GM10847 (cell line): Measurements from ENCODE around the gene PCBD1.

Experiments used
- POLR2A ChIP-seq: IDR thresholded peaks from 2 replicates; pipeline ENCODE4 v1.6.1; 2011; ENCODE audit not compliant: insufficient read length; ENCODE audit errors: extremely low read depth

Gene PCBD1

GRCh38 chr10:70910486-70911341 lies 22.3 kb upstream of the PCBD1 start:
- no peak for TF ChIP-seq POLR2A

- no peak for TF ChIP-seq POLR2A
Measured at GRCh38 chr10:70909326-70909935, 21.1 kb upstream of the PCBD1 start.

GRCh38 chr10:70908406-70909296 lies 20.3 kb upstream of the PCBD1 start:
- TF ChIP-seq POLR2A: no peak

- TF ChIP-seq POLR2A: no peak
Measured at GRCh38 chr10:70907637-70908405, 19.5 kb upstream of the PCBD1 start.

- no peak for TF ChIP-seq POLR2A
Measured at GRCh38 chr10:70906953-70907636, 18.7 kb upstream of the PCBD1 start.

- no peak for TF ChIP-seq POLR2A
Measured at GRCh38 chr10:70906031-70906783, 17.8 kb upstream of the PCBD1 start.

GRCh38 chr10:70905071-70906021 lies 17.0 kb upstream of the PCBD1 start:
- no peak for TF ChIP-seq POLR2A

GRCh38 chr10:70903262-70903921 lies 15.0 kb upstream of the PCBD1 start:
- TF ChIP-seq POLR2A: no peak

GRCh38 chr10:70902661-70903261 lies 14.4 kb upstream of the PCBD1 start:
- no peak for TF ChIP-seq POLR2A

GRCh38 chr10:70901276-70901878 lies 13.0 kb upstream of the PCBD1 start:
- TF ChIP-seq POLR2A: no peak

GRCh38 chr10:70899096-70899495 lies 10.7 kb upstream of the PCBD1 start:
- no peak for TF ChIP-seq POLR2A
